SH-SY5Y (cell line): ENCODE measurements around the gene CHRND.

Experiments used
- GATA2 ChIP-seq: IDR thresholded peaks from 2 replicates; pipeline ENCODE4 v1.6.1; 2011; ENCODE audit warnings: mild to moderate bottlenecking, low read depth, low read length
- GATA3 ChIP-seq: IDR thresholded peaks from 2 replicates; pipeline ENCODE4 v1.6.1; 2011; ENCODE audit warnings: low read depth, mild to moderate bottlenecking, low read length, moderate library complexity

GRCh38 chr2:232544674-232545073 lies 18.7 kb downstream of the CHRND start:
- TF ChIP-seq GATA3 (no peak), GATA2 (no peak)
